ENCODE results near the gene EXOC3. TPM values are rescaled to one million over a fixed set of nuclear protein-coding genes. Genes with fewer than 3 reads are reported as not detected.
"Not testable (repeated sequence)": the region's sequence is repeated elsewhere in the genome, so short reads cannot be mapped to it uniquely, and the experiment has no call there.

Gene EXOC3
- total RNA-seq, 1 donor = 32.4 TPM

DNA sequence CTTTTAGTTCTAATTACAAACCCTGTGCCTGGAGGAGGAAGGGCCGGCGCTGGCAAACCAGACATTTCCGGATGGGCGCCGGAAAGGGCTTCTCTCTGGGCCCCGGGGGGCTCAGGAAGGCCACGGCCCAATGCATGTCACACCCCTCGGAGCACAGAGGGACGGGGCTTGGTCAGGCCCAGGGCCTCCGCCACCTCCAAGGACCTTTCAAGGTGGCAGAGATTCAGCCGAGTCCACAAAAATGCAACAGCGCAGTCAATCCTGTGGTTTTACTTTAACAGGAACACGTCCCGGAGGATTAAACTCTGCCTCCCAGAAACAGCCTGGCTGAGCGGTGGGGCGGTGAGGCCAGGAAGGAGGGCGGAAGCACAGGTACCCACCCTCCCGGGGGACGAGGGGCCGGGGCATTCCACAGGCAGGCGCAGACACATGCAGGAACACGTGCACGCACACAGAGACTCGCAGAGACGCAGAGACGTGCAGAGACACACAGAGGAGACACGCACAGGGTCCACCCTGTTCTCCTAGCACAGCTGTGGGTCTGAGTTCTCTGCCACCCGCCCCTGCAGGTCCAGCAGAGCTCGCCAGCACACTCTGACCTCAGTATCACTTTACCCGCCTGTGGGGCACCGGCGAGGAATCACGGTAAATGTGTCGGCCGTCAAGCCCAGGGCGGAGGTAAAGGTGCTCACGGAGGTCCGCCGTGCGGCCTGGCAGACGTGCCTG is 58.3 kb downstream of the EXOC3 start:
- no peak overlapping the region for H3K4me3 ChIP-seq (ENCODE audit: low read depth, low read length)
- DNase-seq (ENCODE audit: low read depth) = no peak
- TF ChIP-seq, protein P1, sequence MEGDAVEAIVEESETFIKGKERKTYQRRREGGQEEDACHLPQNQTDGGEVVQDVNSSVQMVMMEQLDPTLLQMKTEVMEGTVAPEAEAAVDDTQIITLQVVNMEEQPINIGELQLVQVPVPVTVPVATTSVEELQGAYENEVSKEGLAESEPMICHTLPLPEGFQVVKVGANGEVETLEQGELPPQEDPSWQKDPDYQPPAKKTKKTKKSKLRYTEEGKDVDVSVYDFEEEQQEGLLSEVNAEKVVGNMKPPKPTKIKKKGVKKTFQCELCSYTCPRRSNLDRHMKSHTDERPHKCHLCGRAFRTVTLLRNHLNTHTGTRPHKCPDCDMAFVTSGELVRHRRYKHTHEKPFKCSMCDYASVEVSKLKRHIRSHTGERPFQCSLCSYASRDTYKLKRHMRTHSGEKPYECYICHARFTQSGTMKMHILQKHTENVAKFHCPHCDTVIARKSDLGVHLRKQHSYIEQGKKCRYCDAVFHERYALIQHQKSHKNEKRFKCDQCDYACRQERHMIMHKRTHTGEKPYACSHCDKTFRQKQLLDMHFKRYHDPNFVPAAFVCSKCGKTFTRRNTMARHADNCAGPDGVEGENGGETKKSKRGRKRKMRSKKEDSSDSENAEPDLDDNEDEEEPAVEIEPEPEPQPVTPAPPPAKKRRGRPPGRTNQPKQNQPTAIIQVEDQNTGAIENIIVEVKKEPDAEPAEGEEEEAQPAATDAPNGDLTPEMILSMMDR (IDR thresholded peaks at IDR 0.05; ENCODE audit: insufficient read depth, low read depth, low read length) = no peak

DNA sequence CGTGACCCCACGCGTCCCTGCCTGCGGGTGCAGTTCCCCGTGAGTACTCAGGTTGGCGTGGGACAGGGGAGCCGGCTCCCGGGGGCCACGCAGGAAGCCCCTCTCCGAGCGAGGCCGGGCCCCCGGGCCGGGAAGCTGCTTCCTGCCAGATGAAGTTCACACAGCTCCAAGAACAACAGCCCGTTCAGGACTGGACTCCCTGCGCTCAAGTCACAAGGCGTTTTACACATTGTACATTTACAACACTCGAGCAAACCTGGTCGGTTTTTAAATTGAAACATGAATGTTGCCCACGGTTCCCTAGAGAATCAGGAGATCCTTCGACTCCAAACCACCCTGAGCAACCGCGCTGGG is 58.8 kb downstream of the EXOC3 start:
- H3K4me3 ChIP-seq (ENCODE audit: low read depth, low read length) = no peak overlapping the region
- no peak for DNase-seq (ENCODE audit: low read depth)
- TF ChIP-seq, protein P1 (IDR thresholded peaks at IDR 0.05; ENCODE audit: insufficient read depth, low read depth, low read length) = no peak

DNA sequence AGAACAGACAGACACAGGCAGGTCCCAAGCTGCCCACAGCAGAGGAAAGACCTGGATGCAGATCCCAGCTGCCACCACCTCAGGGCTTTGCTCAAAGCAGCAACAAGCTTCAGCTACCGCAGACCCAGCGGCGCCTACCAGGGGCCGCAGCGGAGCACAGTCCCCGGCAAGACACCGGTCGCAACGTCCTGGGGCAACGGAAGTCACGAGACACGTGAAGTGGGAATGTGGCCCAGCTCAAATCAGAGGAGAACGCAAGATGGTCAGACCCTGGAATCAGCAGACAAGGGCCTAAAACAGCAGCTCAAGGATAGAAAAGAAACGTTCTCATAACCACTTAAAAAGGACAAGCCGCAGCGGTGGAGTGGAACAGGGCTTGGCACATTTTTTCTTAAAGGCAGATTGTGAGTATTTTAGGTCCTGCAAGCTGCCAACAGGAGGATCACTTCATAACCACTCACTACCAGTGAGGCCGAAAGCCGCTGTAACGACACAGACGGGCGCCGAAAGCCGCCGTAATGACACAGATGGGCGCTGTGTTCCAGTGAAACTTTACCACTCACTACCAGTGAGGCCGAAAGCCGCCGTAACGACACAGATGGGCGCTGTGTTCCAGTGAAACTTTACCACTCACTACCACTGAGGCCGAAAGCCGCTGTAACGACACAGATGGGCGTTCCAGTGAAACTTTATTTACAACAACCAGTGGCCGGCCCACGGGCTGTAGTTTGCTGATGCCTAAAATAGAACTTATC is 59.5 kb downstream of the EXOC3 start:
- DNase-seq (ENCODE audit: low read depth) = no peak
- TF ChIP-seq, protein P1 (IDR thresholded peaks at IDR 0.05; ENCODE audit: insufficient read depth, low read depth, low read length) = no peak
- no peak overlapping the region for H3K4me3 ChIP-seq (ENCODE audit: low read depth, low read length)

DNA sequence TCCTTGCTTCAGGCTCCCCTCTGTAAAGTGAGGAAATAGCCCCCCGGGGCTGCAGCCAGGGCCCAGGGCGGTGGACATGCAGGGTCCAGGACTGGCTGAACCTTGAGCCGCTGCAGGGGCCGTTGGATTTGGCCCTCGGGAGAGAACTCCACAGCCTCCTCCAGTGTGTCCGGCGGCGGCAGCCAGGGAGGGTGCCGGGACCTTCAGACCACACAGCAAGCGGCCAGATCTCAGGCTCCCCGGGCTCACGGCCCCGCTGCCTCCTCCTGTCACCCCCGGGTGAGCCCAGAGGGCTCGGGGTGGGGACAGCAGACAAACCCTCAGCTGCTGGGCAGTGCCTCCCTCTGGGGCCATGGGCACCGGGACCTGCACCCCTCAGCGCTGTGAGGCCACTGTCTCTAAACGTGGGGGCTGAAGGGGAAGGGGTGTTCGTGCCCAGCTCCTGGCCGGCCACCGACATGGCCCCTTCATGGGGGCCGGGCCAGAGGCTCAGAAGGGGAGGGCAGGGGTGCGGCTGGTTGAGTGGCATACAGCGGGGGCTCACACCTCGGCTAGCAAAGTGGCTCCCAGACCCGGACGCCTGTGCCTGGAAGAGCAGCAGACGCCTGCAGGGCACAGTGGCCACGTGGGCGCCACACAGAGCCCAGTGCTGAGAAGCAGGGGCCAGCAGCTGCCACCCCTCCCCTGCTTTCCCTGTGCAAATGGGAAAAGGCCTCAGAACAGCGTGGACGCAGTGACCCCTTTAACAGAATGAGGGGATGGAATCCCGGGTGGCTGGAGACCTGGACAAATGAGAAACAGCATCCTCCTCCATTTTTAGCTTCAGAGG is 61.6 kb downstream of the EXOC3 start:
- DNase-seq (ENCODE audit: low read depth) = no peak

DNA sequence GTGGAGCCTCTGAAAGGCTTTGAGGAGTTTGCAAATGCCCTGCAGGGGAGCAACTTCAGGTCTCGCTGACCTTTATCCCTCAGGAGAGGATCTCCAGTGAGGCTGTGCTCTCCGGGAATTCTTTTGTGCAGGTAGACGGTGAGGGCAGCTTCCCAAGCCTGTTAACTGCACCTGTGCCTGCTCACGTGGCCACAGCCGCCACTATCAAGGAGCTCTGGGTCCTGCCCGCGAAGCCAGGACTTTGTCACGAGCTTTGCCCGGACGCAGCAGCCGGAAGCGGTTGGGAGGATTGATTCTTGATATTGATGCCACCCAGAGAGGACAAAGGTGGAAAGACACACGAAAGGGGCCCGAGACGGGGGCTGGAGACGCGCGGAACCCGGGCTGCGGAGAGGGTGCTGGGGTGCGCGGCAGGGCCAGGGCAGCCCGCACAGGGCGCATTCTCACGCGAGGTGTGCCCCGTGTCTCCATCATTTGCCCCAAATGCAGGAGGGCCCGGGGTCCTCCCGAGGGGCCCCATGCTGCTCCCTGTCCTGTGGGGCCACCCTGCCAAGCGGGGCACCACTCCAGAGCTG is 63.1 kb downstream of the EXOC3 start:
- no peak for DNase-seq (ENCODE audit: low read depth)
- TF ChIP-seq, protein P1 (IDR thresholded peaks at IDR 0.05; ENCODE audit: insufficient read depth, low read depth, low read length) = no peak
- no peak overlapping the region for H3K4me3 ChIP-seq (ENCODE audit: low read depth, low read length)

More for the DNA sequence above, 61.6 kb downstream of the EXOC3 start:
- H3K4me3 ChIP-seq (ENCODE audit: low read depth, low read length) = no peak overlapping the region
- TF ChIP-seq, protein P1 (IDR thresholded peaks at IDR 0.05; ENCODE audit: insufficient read depth, low read depth, low read length) = no peak

DNA sequence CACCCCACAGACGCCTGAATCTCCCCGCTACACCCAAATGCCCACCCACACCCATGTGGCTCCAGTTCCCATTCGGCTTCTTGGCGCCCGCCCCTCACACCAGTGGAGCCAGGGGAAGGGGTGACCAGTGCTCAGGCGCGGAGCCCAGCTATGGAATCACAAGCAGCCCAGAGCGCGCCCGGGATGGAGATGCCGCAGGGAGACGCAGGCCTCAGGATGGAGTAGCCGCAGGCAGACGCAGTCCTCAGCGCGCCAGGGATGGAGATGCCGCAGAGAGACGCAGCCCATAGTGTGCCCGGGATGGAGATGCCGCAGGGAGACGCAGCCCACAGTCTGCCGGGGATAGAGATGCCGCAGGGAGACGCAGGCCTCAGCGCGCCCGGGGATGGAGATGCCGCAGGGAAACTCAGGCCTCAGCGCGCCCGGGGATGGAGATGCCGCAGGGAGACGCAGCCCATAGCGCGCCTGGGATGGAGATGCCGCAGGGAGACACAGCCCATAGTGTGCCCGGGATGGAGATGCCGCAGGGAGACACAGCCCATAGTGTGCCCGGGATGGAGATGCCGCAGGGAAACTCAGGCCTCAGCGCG is 65.1 kb downstream of the EXOC3 start:
- not testable (repeated sequence) for H3K4me3 ChIP-seq (ENCODE audit: low read depth, low read length); DNase-seq (ENCODE audit: low read depth)
